Measurements from ENCODE around the gene TANGO6.

- TF ChIP-seq, protein P1, sequence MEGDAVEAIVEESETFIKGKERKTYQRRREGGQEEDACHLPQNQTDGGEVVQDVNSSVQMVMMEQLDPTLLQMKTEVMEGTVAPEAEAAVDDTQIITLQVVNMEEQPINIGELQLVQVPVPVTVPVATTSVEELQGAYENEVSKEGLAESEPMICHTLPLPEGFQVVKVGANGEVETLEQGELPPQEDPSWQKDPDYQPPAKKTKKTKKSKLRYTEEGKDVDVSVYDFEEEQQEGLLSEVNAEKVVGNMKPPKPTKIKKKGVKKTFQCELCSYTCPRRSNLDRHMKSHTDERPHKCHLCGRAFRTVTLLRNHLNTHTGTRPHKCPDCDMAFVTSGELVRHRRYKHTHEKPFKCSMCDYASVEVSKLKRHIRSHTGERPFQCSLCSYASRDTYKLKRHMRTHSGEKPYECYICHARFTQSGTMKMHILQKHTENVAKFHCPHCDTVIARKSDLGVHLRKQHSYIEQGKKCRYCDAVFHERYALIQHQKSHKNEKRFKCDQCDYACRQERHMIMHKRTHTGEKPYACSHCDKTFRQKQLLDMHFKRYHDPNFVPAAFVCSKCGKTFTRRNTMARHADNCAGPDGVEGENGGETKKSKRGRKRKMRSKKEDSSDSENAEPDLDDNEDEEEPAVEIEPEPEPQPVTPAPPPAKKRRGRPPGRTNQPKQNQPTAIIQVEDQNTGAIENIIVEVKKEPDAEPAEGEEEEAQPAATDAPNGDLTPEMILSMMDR (conservative IDR thresholded peaks at IDR 0.05 in 1 of 2, IDR thresholded peaks at IDR 0.05 in 1 of 2; ENCODE audit: extremely low read depth in 1 of 2, insufficient read depth in 1 of 2, low read depth in 1 of 2, low read length in 2 of 2): no peak
- TF ChIP-seq EZH2 (IDR thresholded peaks at IDR 0.05; ENCODE audit: borderline replicate concordance, low read length): no peak
These were observed 130.3 kb downstream of the TANGO6 start for GRCh38 chr16:68973611-68974120.
